Endothelial cell of umbilical vein (primary cell): ENCODE results near the gene PTPN14.

Source experiments
- EZH2 ChIP-seq: IDR thresholded peaks from 2 replicates; pipeline ENCODE4 v1.6.1; 2012; ENCODE audit warnings: borderline replicate concordance, low read depth, mild to moderate bottlenecking, moderate library complexity, low read length, inconsistent platforms; ENCODE audit not compliant: severe bottlenecking
- FOS ChIP-seq: IDR thresholded peaks from 2 replicates; pipeline ENCODE4 v1.6.1; 2011; ENCODE audit warnings: mild to moderate bottlenecking, low read length, moderate library complexity, borderline replicate concordance; ENCODE audit not compliant: insufficient read depth
- GATA2 ChIP-seq: IDR thresholded peaks from 2 replicates; pipeline ENCODE4 v1.7.0; 2011; ENCODE audit warnings: low read depth, mild to moderate bottlenecking, moderate library complexity, mixed read lengths, low read length; ENCODE audit not compliant: insufficient read length, insufficient read depth
- POLR2A ChIP-seq: IDR thresholded peaks from 2 replicates; pipeline ENCODE4 v1.6.1; 2012; ENCODE audit warnings: low read depth, mild to moderate bottlenecking, control low read depth, low read length
- POLR2AphosphoS5 ChIP-seq: IDR thresholded peaks from 2 replicates; pipeline ENCODE4 v1.6.1; 2012; ENCODE audit warnings: low read depth, mild to moderate bottlenecking, control low read depth, low read length, moderate library complexity; ENCODE audit not compliant: insufficient read depth
- TF ChIP-seq, protein P1 (sequence below), 2 donors: IDR thresholded peaks; 1 replicate in 1 of 2; 2 replicates in 1 of 2; pipeline ENCODE4 v1.5.1; 2011; ENCODE audit warnings: low read length in 2 of 2, mild to moderate bottlenecking in 2 of 2, moderate library complexity in 2 of 2, control low read depth in 1 of 2, inconsistent platforms in 1 of 2, low read depth in 1 of 2; ENCODE audit not compliant: insufficient read depth in 1 of 2; ENCODE audit errors: extremely low read depth in 1 of 2
- TF ChIP-seq, protein P2 (sequence below): IDR thresholded peaks from 2 replicates; pipeline ENCODE4 v1.6.1; 2011; ENCODE audit not compliant: insufficient read depth, insufficient read length

DNA sequence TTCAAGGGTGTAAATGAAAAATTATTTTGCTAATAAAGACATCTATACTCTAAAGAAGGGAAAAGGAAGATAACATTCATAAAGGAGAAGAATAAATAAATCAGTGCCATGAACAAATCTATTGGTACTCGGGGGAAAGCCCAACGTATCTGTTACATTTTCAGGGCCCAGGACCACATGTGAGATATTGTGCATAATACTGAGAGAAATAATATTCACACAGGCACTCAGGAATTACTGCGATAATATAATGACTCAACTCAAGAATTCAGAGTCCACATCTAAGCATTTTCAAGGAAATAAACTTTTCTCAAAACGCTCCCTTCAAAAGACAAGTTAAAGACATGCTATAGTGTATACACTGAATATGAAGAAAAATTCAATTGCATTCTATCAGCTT lies 161.7 kb downstream of the PTPN14 start:
- TF ChIP-seq, protein P1, sequence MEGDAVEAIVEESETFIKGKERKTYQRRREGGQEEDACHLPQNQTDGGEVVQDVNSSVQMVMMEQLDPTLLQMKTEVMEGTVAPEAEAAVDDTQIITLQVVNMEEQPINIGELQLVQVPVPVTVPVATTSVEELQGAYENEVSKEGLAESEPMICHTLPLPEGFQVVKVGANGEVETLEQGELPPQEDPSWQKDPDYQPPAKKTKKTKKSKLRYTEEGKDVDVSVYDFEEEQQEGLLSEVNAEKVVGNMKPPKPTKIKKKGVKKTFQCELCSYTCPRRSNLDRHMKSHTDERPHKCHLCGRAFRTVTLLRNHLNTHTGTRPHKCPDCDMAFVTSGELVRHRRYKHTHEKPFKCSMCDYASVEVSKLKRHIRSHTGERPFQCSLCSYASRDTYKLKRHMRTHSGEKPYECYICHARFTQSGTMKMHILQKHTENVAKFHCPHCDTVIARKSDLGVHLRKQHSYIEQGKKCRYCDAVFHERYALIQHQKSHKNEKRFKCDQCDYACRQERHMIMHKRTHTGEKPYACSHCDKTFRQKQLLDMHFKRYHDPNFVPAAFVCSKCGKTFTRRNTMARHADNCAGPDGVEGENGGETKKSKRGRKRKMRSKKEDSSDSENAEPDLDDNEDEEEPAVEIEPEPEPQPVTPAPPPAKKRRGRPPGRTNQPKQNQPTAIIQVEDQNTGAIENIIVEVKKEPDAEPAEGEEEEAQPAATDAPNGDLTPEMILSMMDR (IDR thresholded peaks at IDR 0.05; ENCODE audit: extremely low read depth in 1 of 2, insufficient read depth in 1 of 2, low read depth in 1 of 2, low read length in 2 of 2): no peak
- TF ChIP-seq POLR2AphosphoS5 (no peak), EZH2 (no peak), POLR2A (no peak), GATA2 (no peak), FOS (no peak)
- TF ChIP-seq, protein P2, sequence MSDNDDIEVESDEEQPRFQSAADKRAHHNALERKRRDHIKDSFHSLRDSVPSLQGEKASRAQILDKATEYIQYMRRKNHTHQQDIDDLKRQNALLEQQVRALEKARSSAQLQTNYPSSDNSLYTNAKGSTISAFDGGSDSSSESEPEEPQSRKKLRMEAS: no peak
